Osteoblast (primary cell): Measurements from ENCODE around the gene SLAIN1. TPM values are rescaled to one million over a fixed set of nuclear protein-coding genes. Genes with fewer than 3 reads are reported as not detected.

ENCODE experiments used
- DNase-seq: peaks from one replicate; pipeline ENCODE4 v3.0.0; 2011; ENCODE audit warnings: low spot score, mixed read lengths; ENCODE audit not compliant: insufficient read length; ENCODE audit errors: missing footprints
- H2AFZ ChIP-seq: 2 replicates; pipeline ENCODE4 v1.6.0; 2011; ENCODE audit warnings: mild to moderate bottlenecking, low read length
- H3K27ac ChIP-seq: 2 replicates; pipeline ENCODE4 v1.5.1; 2011; ENCODE audit warnings: mild to moderate bottlenecking, low read depth, low read length, moderate library complexity
- H3K27me3 ChIP-seq: 2 replicates; pipeline ENCODE4 v1.6.0; 2012; ENCODE audit warnings: mild to moderate bottlenecking, control low read depth, inconsistent platforms, low read length, moderate library complexity; ENCODE audit not compliant: insufficient read depth
- H3K36me3 ChIP-seq: 2 replicates; pipeline ENCODE4 v1.5.1; 2011; ENCODE audit warnings: mild to moderate bottlenecking, low read length, control low read depth, moderate library complexity; ENCODE audit not compliant: insufficient read depth
- H3K4me1 ChIP-seq: 2 replicates; pipeline ENCODE4 v1.5.1; 2011; ENCODE audit warnings: mild to moderate bottlenecking, low read length, control low read depth, moderate library complexity; ENCODE audit not compliant: insufficient read depth
- H3K4me2 ChIP-seq: 2 replicates; pipeline ENCODE4 v1.6.0; 2011; ENCODE audit warnings: mild to moderate bottlenecking, low read length; ENCODE audit not compliant: insufficient read depth
- H3K4me3 ChIP-seq: fragments of 200-600 bp; sonication (generic); 3 replicates; pipeline ENCODE4 v1.5.1; 2012; ENCODE audit warnings: mild to moderate bottlenecking, low read length, inconsistent platforms; ENCODE audit not compliant: insufficient read depth
- H3K79me2 ChIP-seq: 2 replicates; pipeline ENCODE4 v1.6.0; 2012; ENCODE audit warnings: mild to moderate bottlenecking, low read length, control low read depth, inconsistent platforms; ENCODE audit not compliant: insufficient read depth
- H3K9me3 ChIP-seq: 2 replicates; pipeline ENCODE4 v1.5.1; 2011; ENCODE audit warnings: low read depth, low read length, control low read depth
- H4K20me1 ChIP-seq: 2 replicates; pipeline ENCODE4 v1.6.0; 2012; ENCODE audit warnings: mild to moderate bottlenecking, low read length, control low read depth; ENCODE audit not compliant: insufficient read depth
- total RNA-seq: library from RNA; depleted of rRNA; stranded (reverse); fragments of >200 nt; gene quantifications from 2 replicates; pipeline ENCODE4 v1.2.3, GENCODE V29; 2012
- TF ChIP-seq, protein P1 (sequence below): IDR thresholded peaks from 2 replicates; pipeline ENCODE4 v1.5.1; 2011; ENCODE audit warnings: mild to moderate bottlenecking, low read depth, low read length, moderate library complexity; ENCODE audit errors: extremely low read depth

SLAIN1 gene
- total RNA-seq, 1 donor = not detected

DNA sequence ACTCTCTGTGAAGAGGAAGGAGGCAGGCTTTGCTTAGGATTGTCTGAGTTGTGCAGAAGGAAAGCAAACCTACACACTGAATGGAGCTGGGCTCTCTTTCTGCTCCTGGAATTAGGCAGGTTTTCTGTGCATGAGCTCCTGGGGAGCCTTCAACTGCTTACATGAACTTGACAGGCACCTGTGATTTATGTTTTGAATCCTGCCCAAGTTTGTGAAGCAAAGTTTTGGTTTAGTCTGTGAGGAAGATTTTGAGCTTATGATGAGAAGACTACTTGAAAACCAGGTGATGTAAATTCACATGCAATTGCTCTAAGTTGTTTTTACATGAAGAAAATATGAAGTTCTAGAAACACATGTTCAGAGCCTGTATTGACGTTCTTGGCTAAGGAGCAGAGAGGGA lies 109.0 kb downstream of the SLAIN1 start:
- Histone ChIP-seq H3K4me3 (no peak overlapping the region), H3K27ac (no peak overlapping the region), H3K4me2 (no peak overlapping the region), H3K4me1 (no peaks in the 10 kb centered on the region), H2AFZ (no peak overlapping the region), H3K79me2 (no peaks in the 10 kb centered on the region), H3K27me3 (no peaks in the 10 kb centered on the region), H4K20me1 (no peaks in the 10 kb centered on the region), H3K36me3 (no peaks in the 10 kb centered on the region), H3K9me3 (no peaks in the 10 kb centered on the region)
- TF ChIP-seq, protein P1, sequence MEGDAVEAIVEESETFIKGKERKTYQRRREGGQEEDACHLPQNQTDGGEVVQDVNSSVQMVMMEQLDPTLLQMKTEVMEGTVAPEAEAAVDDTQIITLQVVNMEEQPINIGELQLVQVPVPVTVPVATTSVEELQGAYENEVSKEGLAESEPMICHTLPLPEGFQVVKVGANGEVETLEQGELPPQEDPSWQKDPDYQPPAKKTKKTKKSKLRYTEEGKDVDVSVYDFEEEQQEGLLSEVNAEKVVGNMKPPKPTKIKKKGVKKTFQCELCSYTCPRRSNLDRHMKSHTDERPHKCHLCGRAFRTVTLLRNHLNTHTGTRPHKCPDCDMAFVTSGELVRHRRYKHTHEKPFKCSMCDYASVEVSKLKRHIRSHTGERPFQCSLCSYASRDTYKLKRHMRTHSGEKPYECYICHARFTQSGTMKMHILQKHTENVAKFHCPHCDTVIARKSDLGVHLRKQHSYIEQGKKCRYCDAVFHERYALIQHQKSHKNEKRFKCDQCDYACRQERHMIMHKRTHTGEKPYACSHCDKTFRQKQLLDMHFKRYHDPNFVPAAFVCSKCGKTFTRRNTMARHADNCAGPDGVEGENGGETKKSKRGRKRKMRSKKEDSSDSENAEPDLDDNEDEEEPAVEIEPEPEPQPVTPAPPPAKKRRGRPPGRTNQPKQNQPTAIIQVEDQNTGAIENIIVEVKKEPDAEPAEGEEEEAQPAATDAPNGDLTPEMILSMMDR = no peak
- no peak for DNase-seq

DNA sequence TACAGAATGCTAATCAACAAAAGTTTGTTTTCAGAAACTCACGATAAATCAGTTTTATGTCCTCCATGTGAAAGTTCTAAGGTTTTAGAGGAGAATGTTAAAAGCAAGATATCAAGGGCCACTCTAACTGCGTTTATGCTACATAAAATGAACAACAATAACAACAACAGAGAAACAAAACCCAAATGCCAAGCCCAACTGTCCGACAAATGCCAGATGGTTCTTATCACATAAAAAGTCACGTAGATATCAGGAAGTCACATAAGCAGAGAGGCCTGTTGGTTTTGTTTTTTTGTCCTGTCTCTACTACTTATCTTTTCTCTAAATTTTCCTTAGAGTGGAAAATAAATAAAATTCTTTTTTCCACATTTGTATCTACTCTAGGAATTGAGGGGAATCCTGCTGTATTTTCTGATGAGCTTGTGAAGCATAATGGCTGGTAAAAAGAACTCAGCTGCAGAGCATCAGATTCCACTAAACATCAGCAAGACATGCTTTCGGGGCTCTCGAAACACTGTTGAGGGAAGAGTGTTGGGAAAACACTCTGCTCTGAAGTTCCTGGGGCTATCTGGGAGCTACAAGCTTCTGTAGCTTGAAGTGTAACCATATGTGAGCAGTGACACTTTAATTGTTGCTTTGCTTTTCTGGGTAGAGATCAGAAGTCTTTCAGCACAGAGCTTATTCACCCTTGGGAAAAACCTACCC lies 110.1 kb downstream of the SLAIN1 start:
- H2AFZ ChIP-seq = no peak overlapping the region
- no peak overlapping the region for H3K4me3 ChIP-seq
- no peaks in the 10 kb centered on the region for H3K9me3 ChIP-seq
- H3K4me2 ChIP-seq = no peak overlapping the region
- no peaks in the 10 kb centered on the region for H4K20me1 ChIP-seq
- no peaks in the 10 kb centered on the region for H3K79me2 ChIP-seq
- H3K36me3 ChIP-seq = no peaks in the 10 kb centered on the region
- H3K27me3 ChIP-seq = no peaks in the 10 kb centered on the region
- DNase-seq = no peak
- H3K27ac ChIP-seq = no peak overlapping the region
- no peaks in the 10 kb centered on the region for H3K4me1 ChIP-seq
- TF ChIP-seq, protein P1 = no peak

DNA sequence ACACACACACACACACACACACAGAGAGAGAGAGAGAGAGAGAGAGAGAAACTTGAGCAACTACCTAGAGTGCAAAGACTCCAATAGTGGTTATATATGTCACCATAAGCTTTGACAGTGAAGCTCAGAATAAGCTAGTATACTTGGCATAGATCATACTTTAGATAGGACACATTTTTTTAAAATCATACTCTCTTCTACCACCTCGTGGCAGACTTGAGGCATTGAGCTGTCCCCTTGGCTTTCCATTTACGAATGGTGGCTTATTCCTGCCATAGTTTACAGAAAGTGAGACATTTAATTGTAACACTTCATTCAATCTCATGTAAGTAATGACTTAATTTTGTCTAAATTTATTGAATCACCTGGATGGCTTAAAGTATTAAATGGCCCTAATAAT lies 112.9 kb downstream of the SLAIN1 start:
- TF ChIP-seq, protein P1 = peak; percentile 18
- Histone ChIP-seq H3K27me3 (no peaks in the 10 kb centered on the region), H3K4me1 (no peaks in the 10 kb centered on the region), H3K9me3 (no peaks in the 10 kb centered on the region), H3K4me2 (no peak overlapping the region), H3K79me2 (no peaks in the 10 kb centered on the region), H3K4me3 (no peak overlapping the region), H2AFZ (no peak overlapping the region), H3K27ac (no peak overlapping the region), H3K36me3 (no peaks in the 10 kb centered on the region), H4K20me1 (no peaks in the 10 kb centered on the region)
- DNase-seq = no peak

DNA sequence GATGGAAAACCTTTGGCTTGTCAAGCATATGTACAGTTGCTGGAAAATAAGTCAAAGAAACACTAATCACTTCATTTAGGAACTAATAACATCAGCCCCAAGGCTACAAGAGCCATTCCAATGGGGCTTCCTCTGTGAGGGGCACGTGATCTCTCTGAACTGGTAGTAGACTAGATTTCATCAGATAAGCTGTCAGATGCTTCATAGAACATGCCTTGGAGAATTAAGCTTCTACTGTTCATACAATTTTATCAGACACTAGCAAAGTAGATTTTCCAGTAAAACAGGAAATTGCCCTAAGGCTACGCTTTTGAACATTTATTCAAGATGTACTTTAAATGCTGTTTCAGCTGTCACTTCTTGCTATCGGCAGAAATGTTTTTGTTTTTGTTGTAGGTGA lies 113.4 kb downstream of the SLAIN1 start:
- Histone ChIP-seq H4K20me1 (no peaks in the 10 kb centered on the region), H3K79me2 (no peaks in the 10 kb centered on the region), H2AFZ (no peak overlapping the region), H3K27me3 (no peaks in the 10 kb centered on the region), H3K36me3 (no peaks in the 10 kb centered on the region), H3K4me3 (no peak overlapping the region), H3K27ac (no peak overlapping the region), H3K9me3 (no peaks in the 10 kb centered on the region), H3K4me2 (no peak overlapping the region), H3K4me1 (no peaks in the 10 kb centered on the region)
- TF ChIP-seq, protein P1 = no peak
- no peak for DNase-seq
